Cardiac fibroblast (primary cell): ENCODE results near the gene CNGB1.

ENCODE experiments used
- DNase-seq, 2 donors: peaks; one replicate each; pipeline versions ENCODE4 v3.0.0 to v3.0.0-alpha.2; 2010; ENCODE audit warnings: low read depth in 2 of 2
- H3K4me3 ChIP-seq, 2 donors: replicated peaks in 1 of 2; 1 replicate in 1 of 2; 2 replicates in 1 of 2; pipeline ENCODE4 v1.5.1; 2011; ENCODE audit warnings: low read depth in 2 of 2, low read length in 2 of 2, mild to moderate bottlenecking in 2 of 2, moderate library complexity in 1 of 2
- CTCF ChIP-seq: IDR thresholded peaks from one replicate; pipeline ENCODE4 v1.5.1; 2011; ENCODE audit warnings: low read depth, mild to moderate bottlenecking, low read length, inconsistent platforms

CNGB1 gene

GRCh38 chr16:57967916-57968315, 3.0 kb downstream of the CNGB1 start:
- no peak overlapping the region for H3K4me3 ChIP-seq
- TF ChIP-seq CTCF, result no peak

GRCh38 chr16:57966986-57967385, 3.9 kb downstream of the CNGB1 start:
- no peak for TF ChIP-seq CTCF

More at GRCh38 chr16:57967916-57968315, 3.0 kb downstream of the CNGB1 start:
- DNase-seq, result no peak

GRCh38 chr16:57966204-57966771, 4.6 kb downstream of the CNGB1 start:
- DNase-seq, result peak; percentile 32 to 48
- no peak for TF ChIP-seq CTCF
- no peak overlapping the region for H3K4me3 ChIP-seq

More at GRCh38 chr16:57966986-57967385, 3.9 kb downstream of the CNGB1 start:
- no peak overlapping the region for H3K4me3 ChIP-seq
- no peak for DNase-seq

GRCh38 chr16:57964157-57964700, 6.7 kb downstream of the CNGB1 start:
- no peak overlapping the region for H3K4me3 ChIP-seq
- TF ChIP-seq CTCF, result no peak
- DNase-seq, result no peak

GRCh38 chr16:57962756-57963155, 8.2 kb downstream of the CNGB1 start:
- no peak for DNase-seq
- no peak for TF ChIP-seq CTCF
- H3K4me3 ChIP-seq, result no peak overlapping the region

- no peak for DNase-seq
- H3K4me3 ChIP-seq, result no peak overlapping the region
- TF ChIP-seq CTCF, result no peak
Measured at GRCh38 chr16:57962046-57962445, 8.9 kb downstream of the CNGB1 start.

- no peak for TF ChIP-seq CTCF
- DNase-seq, result no peak
- H3K4me3 ChIP-seq, result no peak overlapping the region
Measured at GRCh38 chr16:57961538-57961937, 9.4 kb downstream of the CNGB1 start.
